Heart left ventricle (tissue), 16 donors: ENCODE results near the gene CSRNP2. TPM values are rescaled to one million over a fixed set of nuclear protein-coding genes. Genes with fewer than 3 reads are reported as not detected.

ENCODE experiments used
- ATAC-seq, 4 donors: fragments of 200-7000 bp; cut with Tn5 transposase; one replicate each; pipeline ENCODE4 v1.9.1; 2020 to 2022; ENCODE audit warnings: moderate library complexity in 4 of 4, mild to moderate bottlenecking in 3 of 4, moderate number of reproducible peaks in 1 of 4
- DNase-seq, 5 donors: peaks; one replicate each; pipeline ENCODE4 v3.0.0-alpha.2; 2020
- H3K27ac ChIP-seq, 12 donors: fragments of 200-600 bp; sonication (generic) in 4 of 12; one replicate each; pipeline versions ENCODE4 v1.5.0 to v1.8.0; 2016 to 2022; ENCODE audit warnings: mild to moderate bottlenecking in 2 of 12
- H3K27me3 ChIP-seq, 9 donors: fragments of 200-600 bp; sonication (generic) in 2 of 9; one replicate each; pipeline versions ENCODE4 v1.5.1 to v1.8.0; 2016 to 2022; ENCODE audit warnings: mild to moderate bottlenecking in 3 of 9
- H3K36me3 ChIP-seq, 9 donors: fragments of 200-600 bp; sonication (generic) in 2 of 9; one replicate each; pipeline versions ENCODE4 v1.5.0 to v1.8.0; 2018 to 2022; ENCODE audit warnings: mild to moderate bottlenecking in 2 of 9
- H3K4me1 ChIP-seq, 12 donors: fragments of 200-600 bp; sonication (generic) in 4 of 12; one replicate each; pipeline versions ENCODE4 v1.5.0 to v1.8.0; 2016 to 2022; ENCODE audit warnings: mild to moderate bottlenecking in 3 of 12
- H3K4me3 ChIP-seq, 12 donors: fragments of 200-600 bp; sonication (generic) in 4 of 12; one replicate each; pipeline versions ENCODE4 v1.5.0 to v1.8.0; 2017 to 2022; ENCODE audit warnings: mild to moderate bottlenecking in 9 of 12, moderate library complexity in 4 of 12
- H3K9me3 ChIP-seq, 12 donors: fragments of 200-600 bp; sonication (generic) in 4 of 12; one replicate each; pipeline versions ENCODE4 v1.5.0 to v1.8.0; 2016 to 2022; ENCODE audit warnings: mild to moderate bottlenecking in 1 of 12
- CTCF ChIP-seq, 12 donors: fragments of 200-600 bp; sonication (generic) in 4 of 12; IDR thresholded peaks; one replicate each; pipeline versions ENCODE4 v1.5.0 to v1.8.0; 2018 to 2022; ENCODE audit warnings: antibody characterized with exemption in 12 of 12, mild to moderate bottlenecking in 5 of 12
- POLR2A ChIP-seq, 2 donors: fragments of 450-650 bp; IDR thresholded peaks; one replicate each; pipeline ENCODE4 v1.6.1; 2017; ENCODE audit warnings: antibody characterized with exemption in 2 of 2, mild to moderate bottlenecking in 2 of 2, moderate library complexity in 2 of 2
- WGBS, 4 donors: extraction: QIAGEN DNeasy Blood & Tissue Kit in 2 of 4; methylation state at CpG; one replicate each; pipeline versions ENCODE4 v1.1.5 to v1.1.7; 2013 to 2018; 5-methylcytosine and 5-hydroxymethylcytosine counted together
- intact Hi-C, 10 donors: fragments of 100-400 bp; cut with DNase I; formaldehyde crosslinking; loops; one replicate each; pipeline versions ENCODE4 v1.11.1 to v1.14.2; 2022
- polyA plus RNA-seq, 2 donors: library from polyadenylated mRNA; stranded (reverse); fragments of 200-250 nt; gene quantifications; one replicate each; pipeline ENCODE4 v1.2.3, GENCODE V29; 2013
- total RNA-seq, 9 donors: library from RNA; depleted of rRNA in 2 of 9; stranded (reverse); fragments of >200 nt in 2 of 9; fragmentation: NEBNext Ultra II Directional in 3 of 9; extraction: Animal tissue kit (Norgen Biotek cat#: 25700) in 3 of 9; gene quantifications; one replicate each; pipeline versions ENCODE4 v1.1.0 to v1.2.4, GENCODE V29; 2016 to 2023
- donor health status: ischemic (EF 13 %, LVEDD 7.1; RV severe dilation, severe dysfunction).
- donor health status: healthy with polysubstance abuse.
- donor health status: DM: no; HTN: yes; CAD: no.
- donor health status: DM: no; HTN: no; CAD: no.
- donor health status: ischemic (EF 25% LVEDD 6.9; RV normal size, moderate dysfunction).
- donor health status: ischemic (EF 25% LVEDD 5.7; RV mildly dilated, moderate dysfunction).
- donor health status: healthy.
- donor health status: DM: yes; HTN: yes; CAD: no.
- donor health status: ischemic (EF 35%, LVEDD 5.7; RV mildly dilated, moderate dysfunction).
- donor health status: nonischemic (EF 11% LVEDD 7.7; RV severe dilation, severe dysfunction).
- donor health status: DM: yes; HTN: yes; CAD: no.
- donor health status: PGD.
- donor health status: ischemic (EF 29% LVEDD 5.4; RV normal size, mild dysfunction).
- donor health status: nonischemic (EF 23%, LVEDD 6.1; RV moderate dilation, normal function).

The CSRNP2 gene
- total and polyA plus RNA-seq, 11 donors, result 10.0 to 25.7 (median 18.5) TPM

GRCh38 chr12:51028813-51029150, 54.6 kb downstream of the CSRNP2 start:
- no peak overlapping the region for H3K4me3 ChIP-seq
- ATAC-seq, result no peak
- peaks cover 0 to 27% (median 14%) of the 10 kb centered on the region in 12 donors for H3K4me1 ChIP-seq
- intact Hi-C loops, result no loop called here
- WGBS, 4 donors, result 71 to 77% (median 76%) methylated on average over 5 of the region's 5 CpGs
- no peaks in the 10 kb centered on the region for H3K9me3 ChIP-seq
- DNase-seq, result no peak
- H3K27ac ChIP-seq, result no peak overlapping the region
- H3K36me3 ChIP-seq, result no peaks in the 10 kb centered on the region
- no peaks in the 10 kb centered on the region for H3K27me3 ChIP-seq
- TF ChIP-seq POLR2A (IDR thresholded peaks at IDR 0.05) (no peak), CTCF (IDR thresholded peaks at IDR 0.05) (no peak)

GRCh38 chr12:51028126-51028812, 55.1 kb downstream of the CSRNP2 start:
- no peak for ATAC-seq
- DNase-seq, result no peak
- TF ChIP-seq CTCF (IDR thresholded peaks at IDR 0.05), result peak in 3 of 12 donors; percentile 13 to 22 (median 14)
- TF ChIP-seq POLR2A (IDR thresholded peaks at IDR 0.05), result no peak
- Histone ChIP-seq H3K9me3 (no peaks in the 10 kb centered on the region), H3K27me3 (no peaks in the 10 kb centered on the region), H3K4me3 (no peak overlapping the region), H3K4me1 (peaks cover 0 to 32% (median 16%) of the 10 kb centered on the region in 12 donors), H3K36me3 (no peaks in the 10 kb centered on the region), H3K27ac (no peak overlapping the region)
- intact Hi-C loops, result no loop called here
- 30 to 33% (median 31%) methylated on average over 9 of the region's 9 CpGs for WGBS, 4 donors

GRCh38 chr12:51027342-51027835, 56.0 kb downstream of the CSRNP2 start:
- TF ChIP-seq CTCF (IDR thresholded peaks at IDR 0.05) (no peak), POLR2A (IDR thresholded peaks at IDR 0.05) (no peak)
- Histone ChIP-seq H3K9me3 (no peaks in the 10 kb centered on the region), H3K27me3 (no peaks in the 10 kb centered on the region), H3K4me3 (no peak overlapping the region), H3K36me3 (no peaks in the 10 kb centered on the region), H3K4me1 (peaks cover 0 to 41% (median 16%) of the 10 kb centered on the region in 12 donors), H3K27ac (no peak overlapping the region)
- no peak for DNase-seq
- WGBS, 4 donors, result 92 to 93% (median 93%) methylated on average over 15 of the region's 15 CpGs
- intact Hi-C loops, result no loop called here
- ATAC-seq, result no peak

GRCh38 chr12:51025836-51026638, 57.4 kb downstream of the CSRNP2 start, which contains the start of gene SLC11A2:
TSS of gene SLC11A2 (minus strand) at chr12:51026384. CDS start at chr12:51010728, 15,656 bp downstream.
- 0 to 1% (median 1%) methylated on average over 17 to 74 of the region's 74 CpGs for WGBS, 4 donors
- TF ChIP-seq POLR2A (IDR thresholded peaks at IDR 0.05) (peak in 1 of 2 donors; percentile 67), CTCF (IDR thresholded peaks at IDR 0.05) (peak in 3 of 12 donors; percentile 11 to 27 (median 15))
- H3K36me3 ChIP-seq, result no peaks in the 10 kb centered on the region
- peak within 1 kb of the TSS; percentile 75 to 96 (median 89) for H3K4me3 ChIP-seq
- DNase-seq, result peak; percentile 96 to 98 (median 97)
- H3K27ac ChIP-seq, result peak within 1 kb of the TSS; percentile 64 to 94 (median 86)
- no peaks in the 10 kb centered on the region for H3K27me3 ChIP-seq
- intact Hi-C loops, result loop anchor here in 1 of 10 donors (1.0 kb wide), 1 partner anchor 22 kb away; the partner anchor contains the start of gene LETMD1
- peak; percentile 98 to 99 (median 98) for ATAC-seq
- H3K4me1 ChIP-seq, result peaks cover 0 to 55% (median 20%) of the 10 kb centered on the region in 12 donors
- H3K9me3 ChIP-seq, result no peaks in the 10 kb centered on the region
